GM12801 (cell line): ENCODE data around the gene ADGRL3.

ENCODE experiments used
- CTCF ChIP-seq: IDR thresholded peaks from one replicate; pipeline ENCODE4 v1.5.1; 2011; ENCODE audit warnings: control low read depth; ENCODE audit not compliant: insufficient read length; ENCODE audit errors: extremely low read depth

The ADGRL3 gene

GRCh38 chr4:61741327-61742096 is 541.4 kb downstream of the ADGRL3 start:
- no peak for TF ChIP-seq CTCF

- no peak for TF ChIP-seq CTCF
Measured at GRCh38 chr4:61750810-61751209, 550.7 kb downstream of the ADGRL3 start.

GRCh38 chr4:61752617-61753016 is 552.5 kb downstream of the ADGRL3 start:
- TF ChIP-seq CTCF, result no peak

- no peak for TF ChIP-seq CTCF
Measured at GRCh38 chr4:61753739-61754138, 553.6 kb downstream of the ADGRL3 start.

GRCh38 chr4:61760820-61761219 is 560.7 kb downstream of the ADGRL3 start:
- no peak for TF ChIP-seq CTCF

GRCh38 chr4:61762722-61763627 is 562.8 kb downstream of the ADGRL3 start:
- no peak for TF ChIP-seq CTCF

GRCh38 chr4:61763682-61764081 is 563.6 kb downstream of the ADGRL3 start:
- TF ChIP-seq CTCF, result no peak
